Glomerular visceral epithelial cell (primary cell): ENCODE measurements around the gene C22orf23.

Experiments used
- DNase-seq: peaks from one replicate; pipeline ENCODE4 v3.0.0-alpha.2; 2016; ENCODE audit errors: extremely low spot score

Gene C22orf23

DNA sequence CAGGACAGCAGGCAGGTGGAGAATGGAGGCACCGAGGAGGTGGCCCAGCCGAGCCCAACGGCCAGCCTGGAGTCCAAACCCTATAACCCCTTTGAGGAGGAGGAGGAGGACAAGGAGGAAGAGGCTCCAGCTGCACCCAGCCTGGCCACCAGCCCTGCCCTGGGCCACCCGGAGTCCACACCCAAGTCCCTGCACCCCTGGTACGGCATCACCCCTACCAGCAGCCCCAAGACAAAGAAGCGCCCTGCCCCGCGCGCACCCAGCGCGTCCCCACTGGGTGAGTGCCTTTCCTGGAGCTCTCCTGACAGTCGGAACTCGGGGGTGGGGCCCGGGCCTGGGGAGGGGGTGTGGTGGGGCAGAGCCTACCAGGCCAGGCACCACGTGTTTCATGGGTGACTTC lies 27.6 kb downstream of the C22orf23 start:
- no peak for DNase-seq

DNA sequence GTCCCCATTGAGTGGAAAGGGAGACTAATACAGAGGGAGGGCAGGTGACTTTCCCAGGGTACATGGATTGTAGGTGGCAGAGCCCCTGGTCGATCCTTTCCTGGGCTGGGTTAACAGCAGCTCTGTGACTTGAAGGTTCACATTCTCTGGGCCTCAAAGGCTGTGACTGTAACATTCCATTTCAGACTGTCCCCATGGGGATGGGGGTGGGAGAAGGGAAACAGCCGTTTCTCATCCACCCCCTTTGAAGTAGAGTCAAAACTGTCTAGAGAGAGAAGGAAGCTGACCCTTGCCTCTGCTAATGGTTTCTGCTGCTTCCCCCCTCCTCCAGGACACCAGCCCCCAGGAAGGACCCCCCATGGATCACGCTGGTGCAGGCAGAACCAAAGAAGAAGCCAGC lies 28.1 kb downstream of the C22orf23 start:
- DNase-seq = no peak

DNA sequence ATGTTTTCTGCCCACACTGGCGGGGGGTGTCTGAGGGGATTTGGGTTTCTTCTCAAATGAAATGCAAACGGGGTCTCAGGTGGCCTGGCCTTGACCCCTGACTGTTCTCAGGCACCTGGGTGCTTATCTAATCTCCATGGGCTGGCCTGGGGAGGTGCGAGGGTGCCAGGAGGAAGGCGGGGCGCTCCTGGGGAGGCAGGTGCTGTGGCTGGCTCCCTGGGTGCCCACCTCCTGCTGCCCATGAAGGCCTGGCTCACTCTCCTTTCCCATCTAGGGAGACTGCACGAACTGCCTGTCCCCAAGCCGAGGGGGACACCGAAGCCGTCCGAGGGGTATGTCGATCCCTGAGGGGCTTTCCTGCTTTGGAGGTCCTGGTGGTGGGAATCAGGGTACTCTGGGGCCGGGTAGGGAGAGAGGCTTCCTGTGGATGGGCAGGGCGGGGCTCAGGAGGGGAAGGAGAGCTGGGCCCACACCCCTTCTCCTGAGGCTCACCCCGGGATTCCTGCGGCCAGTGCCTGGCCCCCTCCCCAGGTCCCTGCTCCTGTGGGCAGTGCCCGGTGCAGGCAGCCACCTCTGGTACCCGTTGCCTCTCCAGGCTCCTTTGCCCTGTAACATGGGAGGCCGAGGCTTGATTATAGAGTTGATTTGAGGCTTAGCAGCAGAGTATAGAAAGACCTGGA lies 28.9 kb downstream of the C22orf23 start:
- no peak for DNase-seq

DNA sequence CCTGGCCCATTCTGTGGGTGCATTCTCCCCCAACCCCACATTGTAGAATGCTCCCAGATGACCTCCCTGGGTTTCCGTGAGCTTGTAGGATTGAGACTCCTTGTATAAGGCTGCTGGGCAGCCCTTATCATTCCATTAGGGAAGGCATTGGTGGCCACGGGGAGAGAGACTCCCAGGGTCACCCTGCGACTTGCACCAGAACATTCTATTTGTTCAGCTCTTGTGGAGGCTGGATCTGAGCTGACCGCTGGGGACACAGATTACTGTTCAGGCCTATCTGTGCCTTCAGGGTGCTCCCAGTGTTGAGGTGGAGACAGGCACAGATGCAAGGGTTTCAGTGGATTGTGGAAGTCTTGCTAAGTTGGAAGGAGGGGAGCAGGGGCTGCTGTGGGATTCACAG lies 29.5 kb downstream of the C22orf23 start:
- DNase-seq = no peak

DNA sequence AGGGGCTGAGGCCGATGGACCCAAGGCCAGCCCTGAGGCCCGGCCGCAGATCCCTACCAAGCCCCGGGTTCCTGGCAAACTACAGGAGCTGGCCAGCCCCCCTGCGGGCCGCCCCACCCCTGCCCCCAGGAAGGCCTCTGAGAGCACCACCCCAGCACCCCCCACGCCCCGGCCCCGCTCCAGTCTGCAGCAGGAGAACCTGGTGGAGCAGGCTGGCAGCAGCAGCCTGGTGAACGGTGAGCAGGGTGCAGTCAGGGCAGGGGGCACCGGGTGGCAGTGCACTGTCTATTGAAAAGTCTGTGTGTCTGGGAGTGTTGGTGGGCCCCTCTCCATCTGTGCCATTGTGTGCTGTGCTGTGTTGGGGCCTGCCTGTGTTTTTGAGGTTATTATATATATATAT lies 31.2 kb downstream of the C22orf23 start:
- no peak for DNase-seq

DNA sequence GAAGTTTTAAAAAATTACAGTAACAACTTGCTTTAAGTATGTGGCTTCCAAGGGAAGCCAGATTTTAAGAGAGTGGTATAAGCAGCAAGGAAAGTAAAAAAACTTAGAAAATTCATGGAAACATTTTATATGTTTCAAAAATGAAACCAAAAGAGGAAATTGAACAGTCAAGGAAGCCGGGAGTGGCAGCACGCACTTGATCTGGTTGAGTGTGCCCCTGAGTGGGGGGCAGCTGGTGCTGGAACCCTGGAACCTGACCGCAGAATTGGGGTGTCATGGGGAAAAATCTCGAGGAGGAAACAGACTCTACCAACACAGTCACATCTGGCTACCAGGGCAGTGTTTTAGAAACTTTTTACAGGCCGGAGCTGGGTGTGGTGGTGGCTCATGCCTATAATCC lies 33.3 kb downstream of the C22orf23 start:
- DNase-seq = no peak

DNA sequence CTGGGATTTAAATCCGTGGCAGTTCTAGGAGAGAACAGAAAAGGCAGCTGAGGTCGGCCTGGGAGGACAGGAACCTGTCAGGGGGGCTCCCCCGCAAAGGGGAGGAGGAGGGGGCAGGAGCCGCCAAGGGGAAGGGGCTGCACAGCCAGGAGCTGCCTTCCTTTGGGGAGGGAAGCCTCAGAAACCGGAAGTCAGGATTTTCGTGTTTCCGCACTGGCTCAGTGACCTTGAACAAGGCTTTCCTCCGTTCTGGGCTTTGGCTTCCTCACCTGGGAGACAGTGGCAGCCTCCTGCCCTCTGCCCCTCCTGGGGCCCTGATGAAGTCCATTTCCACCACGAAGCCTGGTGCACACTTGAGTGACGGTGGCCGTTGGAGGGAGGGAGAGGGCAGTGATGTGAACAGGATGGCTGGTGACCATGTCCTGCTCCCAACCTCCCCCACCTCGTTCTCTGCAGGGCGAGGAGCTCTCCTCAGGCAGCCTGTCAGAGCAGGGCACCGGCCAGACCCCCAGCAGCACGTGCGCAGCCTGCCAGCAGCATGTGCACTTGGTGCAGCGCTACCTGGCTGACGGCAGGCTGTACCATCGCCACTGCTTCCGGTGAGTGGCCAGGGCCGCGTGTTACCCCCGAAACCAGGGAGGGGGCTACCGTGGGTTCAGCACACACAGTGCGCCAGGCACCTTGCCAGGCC lies 34.7 kb downstream of the C22orf23 start:
- no peak for DNase-seq

DNA sequence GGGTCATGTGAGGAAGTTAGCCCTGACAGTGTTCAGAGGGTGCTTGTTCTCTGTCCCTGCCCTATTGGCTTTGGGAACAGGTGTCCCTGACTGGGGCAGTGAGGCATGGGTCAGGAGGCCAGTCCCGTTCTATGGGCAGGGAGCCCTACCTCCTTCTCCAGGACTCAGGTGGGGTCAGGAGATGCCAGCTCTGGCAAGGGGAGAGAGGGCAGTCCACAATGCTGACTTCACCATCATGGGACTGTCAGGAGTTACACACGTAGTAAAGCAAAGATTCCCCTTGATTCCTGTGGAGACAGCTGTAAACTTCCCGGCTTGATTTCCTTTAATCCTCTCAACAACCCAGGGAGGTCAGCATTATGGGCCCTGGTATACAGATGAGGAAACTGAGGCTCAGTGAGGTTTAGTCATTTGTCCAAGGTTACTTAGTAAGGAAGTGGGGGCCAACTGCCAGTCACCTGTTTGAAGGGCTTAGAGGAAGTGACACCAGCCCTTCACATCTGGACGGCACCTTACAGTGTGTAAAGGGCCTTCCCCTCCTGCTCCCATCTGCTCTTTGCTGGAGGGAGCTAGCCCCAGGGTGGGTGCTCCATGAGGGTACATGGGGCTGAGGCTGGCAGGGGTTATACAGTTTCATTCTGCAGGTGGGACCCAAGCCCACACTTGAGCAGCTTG lies 35.4 kb downstream of the C22orf23 start:
- no peak for DNase-seq

DNA sequence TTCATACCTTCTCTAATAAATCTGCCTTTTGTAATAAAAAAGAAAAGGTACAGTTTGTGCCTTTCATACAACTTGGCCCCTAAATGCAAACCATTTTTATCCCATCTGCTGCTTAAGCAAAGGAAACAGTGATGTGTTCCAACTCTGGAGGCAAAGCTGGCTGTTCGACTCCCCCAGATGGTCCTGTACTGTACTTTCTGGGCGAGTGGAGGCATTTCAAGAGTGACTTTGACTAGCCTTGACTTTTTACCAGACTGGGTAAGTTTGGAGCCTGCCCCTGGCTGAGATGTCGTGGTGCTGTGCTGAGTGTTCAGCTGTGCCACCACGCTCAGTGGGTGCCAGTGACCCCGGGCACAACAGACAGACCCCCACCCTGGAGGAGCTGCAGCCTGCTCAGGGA lies 37.1 kb downstream of the C22orf23 start:
- no peak for DNase-seq

DNA sequence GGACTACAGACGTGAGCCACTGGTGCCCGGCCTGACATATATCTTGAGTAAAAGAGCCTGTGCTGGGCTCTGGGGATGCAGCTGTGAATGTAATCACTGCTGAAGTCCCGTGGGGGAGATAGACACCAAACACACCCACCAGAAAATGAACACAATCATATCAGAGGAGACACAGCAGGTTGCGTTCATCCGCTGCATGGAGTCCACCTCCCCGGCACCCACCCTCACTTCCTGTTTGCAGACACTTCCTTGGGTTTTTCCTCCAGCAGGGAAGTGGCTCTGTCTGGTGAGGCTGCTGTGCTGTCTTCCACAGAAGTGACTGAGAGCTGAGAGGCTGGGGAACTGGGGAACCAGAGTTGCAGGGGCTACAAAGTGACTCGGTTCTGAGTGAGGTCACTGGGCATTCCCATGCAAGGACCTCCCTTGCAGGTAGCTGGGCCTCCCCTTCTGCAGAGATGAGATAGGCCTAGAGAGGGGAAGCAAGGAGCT lies 40.1 kb downstream of the C22orf23 start:
- DNase-seq = no peak

DNA sequence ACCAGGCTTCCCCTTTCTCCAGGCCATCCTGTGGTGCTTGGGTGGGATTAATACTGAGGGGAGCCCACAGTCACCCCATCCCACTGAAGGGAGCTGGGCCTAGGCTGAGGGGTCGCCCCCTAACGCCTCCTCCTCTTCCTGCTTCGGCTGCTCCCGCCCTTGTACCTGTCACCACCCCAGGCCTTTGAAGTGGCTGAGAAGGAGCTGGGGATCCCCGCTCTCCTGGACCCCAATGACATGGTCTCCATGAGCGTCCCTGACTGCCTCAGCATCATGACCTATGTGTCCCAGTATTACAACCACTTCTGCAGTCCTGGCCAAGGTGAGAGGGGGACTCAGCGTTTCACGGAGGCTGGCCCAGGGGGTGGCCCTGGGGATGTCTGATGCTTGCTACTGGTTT lies 41.2 kb downstream of the C22orf23 start:
- DNase-seq = no peak

DNA sequence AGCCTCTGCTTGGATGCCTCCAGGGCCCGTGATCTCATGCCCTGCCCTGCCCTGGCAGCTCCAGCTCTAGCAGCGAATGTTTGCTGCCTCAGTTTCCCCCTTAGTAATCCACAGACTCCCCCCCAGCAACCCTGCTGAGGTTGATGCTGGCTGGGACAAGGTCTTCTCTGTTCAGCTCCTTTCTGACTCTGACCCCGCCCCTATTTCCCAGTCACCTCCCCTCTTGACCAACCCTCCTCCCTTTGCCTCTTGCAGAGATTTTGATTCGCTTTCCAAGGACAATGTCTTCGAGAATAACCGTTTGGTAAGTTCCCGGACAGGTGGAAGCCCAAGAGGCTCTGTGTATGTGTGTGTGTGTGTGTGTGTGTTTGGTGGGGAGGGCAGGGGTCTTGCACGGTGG lies 41.7 kb downstream of the C22orf23 start:
- no peak for DNase-seq

DNA sequence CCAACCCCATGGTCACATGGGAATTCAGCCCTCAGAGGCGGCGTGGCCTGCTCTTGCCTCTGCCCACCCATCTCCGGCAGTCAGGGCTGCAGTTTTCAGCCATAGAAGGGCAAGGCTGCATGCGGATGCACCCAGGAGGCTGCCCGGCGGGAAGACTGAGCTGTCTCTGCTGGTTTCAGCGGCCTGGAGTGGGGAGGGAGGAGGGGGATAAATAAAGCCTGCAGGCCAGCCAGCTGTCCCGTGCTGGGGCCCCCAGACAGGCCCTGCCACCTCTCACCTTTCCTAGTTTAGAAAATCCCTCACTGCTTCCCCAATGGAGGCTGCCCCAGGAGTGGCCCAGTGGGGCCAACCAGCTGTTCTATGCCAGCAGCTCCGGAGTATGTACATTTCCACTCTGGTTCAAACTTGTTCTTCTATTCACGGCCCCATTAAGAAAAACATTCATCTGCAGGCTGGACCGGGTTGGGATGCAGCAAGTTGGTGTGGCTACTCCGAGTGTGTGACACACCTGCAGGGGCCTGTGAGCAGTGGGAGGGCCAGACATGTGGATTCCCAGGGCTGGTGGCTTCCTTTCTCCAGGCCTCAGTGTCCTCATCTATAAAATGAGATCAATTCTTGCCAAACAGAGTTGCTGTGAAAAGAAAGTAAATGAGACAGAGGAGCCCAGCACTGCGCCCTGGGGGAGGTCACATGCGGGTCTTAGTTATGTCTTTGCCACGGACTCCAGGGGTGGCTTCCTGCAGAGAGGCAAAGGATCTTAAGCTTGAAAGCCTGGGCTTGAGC lies 42.3 kb downstream of the C22orf23 start:
- DNase-seq = no peak

DNA sequence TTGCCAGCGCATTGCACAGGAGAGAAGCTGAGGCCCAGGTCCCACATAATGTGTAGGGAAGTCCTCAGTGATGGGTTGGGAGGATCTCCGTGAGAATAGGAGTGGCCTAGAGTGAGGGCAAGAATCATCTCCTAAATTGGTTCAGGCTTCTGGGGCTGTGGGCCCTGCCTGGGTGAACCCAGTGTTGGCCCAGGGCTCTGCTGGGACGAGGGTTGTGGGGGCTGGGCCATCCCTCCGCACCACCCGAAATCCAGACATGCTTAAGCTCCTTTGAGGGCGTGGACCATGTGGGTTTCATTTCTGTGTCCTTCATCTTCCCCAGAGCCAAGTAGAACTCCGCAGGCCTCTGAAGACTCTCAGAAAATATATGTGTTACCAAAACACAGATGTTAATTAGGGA lies 43.6 kb downstream of the C22orf23 start:
- no peak for DNase-seq

DNA sequence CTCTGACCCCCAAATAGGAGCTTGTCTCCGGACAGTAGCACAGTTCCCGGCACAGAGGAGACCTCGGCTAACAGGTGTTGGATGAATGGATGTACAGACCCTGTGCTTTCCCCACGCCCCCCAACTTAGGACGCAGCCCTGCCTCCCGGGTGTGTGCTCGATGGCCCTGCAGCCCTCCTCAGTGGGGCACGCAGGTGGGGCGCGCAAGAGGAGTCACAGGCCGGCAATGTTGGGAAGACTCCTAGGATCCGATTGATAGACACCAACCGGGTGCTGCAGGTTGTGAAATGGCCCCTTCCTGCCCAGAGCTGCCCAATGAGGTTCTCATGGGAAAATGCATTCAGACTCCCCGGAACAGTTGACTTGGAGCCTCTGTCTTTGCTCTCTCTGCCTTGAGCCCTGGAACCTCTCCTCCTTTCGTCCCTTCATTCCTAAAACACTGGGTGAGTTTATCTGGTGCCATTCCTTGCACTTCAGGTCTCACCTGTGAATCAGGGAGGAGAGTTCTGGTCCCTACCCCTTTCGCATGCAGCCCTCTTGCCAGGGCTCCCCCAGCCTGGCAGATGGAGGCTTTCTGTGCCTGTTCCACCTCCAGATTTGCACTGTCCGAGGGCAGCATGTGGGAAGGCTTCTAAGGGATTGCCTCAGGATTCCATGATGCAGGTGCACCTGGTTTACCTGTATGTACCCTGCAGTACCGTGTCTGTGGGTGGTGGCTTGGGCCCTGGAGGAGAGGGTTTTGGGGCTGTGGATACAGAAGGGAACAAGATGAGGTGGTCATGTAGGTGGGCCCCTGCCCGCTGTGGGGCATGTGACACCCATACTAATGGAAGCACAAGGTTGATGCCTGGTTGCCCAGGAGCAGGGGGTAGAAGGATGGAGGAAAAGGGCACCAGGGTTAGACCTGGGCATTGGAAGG lies 46.1 kb downstream of the C22orf23 start:
- no peak for DNase-seq

DNA sequence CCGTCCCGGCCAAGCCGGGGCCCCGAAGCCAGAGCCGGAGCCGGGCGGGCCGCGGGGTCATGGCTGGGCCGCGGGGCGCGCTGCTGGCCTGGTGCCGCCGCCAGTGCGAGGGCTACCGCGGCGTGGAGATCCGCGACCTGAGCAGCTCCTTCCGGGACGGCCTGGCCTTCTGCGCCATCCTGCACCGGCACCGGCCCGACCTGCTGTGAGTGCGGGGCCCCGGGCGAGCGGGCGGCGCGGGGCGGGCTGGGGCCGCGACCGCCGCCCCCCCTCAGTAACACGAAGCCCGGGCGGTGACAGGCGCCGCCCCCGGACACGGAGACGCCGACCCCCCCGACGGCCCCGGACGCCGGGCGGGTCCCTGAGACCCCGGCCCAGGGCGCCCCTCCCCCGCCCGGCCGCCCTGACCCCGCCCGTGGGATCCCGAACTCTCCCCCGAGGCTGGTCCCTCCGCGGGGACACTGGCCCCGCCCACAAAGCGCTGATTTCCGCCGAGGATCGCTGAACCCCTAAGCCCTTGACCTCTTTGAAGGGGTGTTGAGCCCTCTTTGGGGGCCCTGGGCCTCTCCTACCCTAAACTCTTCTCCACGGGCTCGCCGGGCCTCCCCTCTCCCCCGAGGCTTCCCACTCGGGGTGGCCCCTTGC lies 46.9 kb downstream of the C22orf23 start:
- no peak for DNase-seq

DNA sequence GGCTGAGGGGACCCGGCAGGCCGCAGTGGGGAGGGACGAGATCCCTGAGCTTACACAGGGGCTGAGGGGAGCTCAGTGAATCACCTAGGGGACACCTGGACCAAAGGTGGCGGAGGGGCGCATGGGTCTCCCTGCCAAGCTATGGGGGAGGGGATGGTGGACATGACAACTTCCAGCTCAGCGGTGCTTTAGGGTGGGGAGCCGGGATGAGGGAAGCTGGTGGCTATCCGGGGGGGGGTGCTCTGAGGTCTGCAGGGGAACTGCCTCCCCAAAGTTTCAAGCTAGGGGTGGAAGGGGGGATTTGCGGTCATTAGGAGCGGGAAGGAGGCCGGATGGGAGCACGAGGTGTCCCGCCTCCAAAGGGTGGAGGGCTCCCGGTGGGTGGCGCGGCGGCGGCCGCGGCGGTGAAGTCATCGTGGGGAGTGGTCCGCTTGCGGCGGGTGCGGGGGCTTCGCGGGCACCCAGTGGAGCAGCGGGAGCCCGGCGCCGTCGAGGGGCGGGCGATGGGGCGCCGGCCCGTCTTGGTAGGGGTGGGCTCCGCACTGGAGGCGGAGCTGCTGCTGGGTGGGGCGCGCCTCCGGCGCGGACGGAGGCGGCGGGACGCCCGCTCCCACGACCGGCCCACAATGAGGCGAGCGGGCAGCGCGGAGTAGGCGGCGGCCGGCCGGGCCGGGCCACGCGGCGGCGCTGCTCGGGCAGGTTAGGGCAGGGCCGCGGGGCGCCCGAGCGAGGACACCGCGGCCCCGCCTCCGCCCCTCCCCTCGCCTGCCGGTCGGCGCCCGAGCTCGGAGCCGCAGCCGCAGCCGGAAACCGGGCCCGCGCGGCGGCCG lies 47.7 kb downstream of the C22orf23 start, which contains the start of gene MICALL1:
Gene MICALL1, plus strand, starts transcription at position 764 of the 830 bp plus-strand sequence. CDS start 126 bp downstream, outside the sequence.
- peak; percentile 85 for DNase-seq

DNA sequence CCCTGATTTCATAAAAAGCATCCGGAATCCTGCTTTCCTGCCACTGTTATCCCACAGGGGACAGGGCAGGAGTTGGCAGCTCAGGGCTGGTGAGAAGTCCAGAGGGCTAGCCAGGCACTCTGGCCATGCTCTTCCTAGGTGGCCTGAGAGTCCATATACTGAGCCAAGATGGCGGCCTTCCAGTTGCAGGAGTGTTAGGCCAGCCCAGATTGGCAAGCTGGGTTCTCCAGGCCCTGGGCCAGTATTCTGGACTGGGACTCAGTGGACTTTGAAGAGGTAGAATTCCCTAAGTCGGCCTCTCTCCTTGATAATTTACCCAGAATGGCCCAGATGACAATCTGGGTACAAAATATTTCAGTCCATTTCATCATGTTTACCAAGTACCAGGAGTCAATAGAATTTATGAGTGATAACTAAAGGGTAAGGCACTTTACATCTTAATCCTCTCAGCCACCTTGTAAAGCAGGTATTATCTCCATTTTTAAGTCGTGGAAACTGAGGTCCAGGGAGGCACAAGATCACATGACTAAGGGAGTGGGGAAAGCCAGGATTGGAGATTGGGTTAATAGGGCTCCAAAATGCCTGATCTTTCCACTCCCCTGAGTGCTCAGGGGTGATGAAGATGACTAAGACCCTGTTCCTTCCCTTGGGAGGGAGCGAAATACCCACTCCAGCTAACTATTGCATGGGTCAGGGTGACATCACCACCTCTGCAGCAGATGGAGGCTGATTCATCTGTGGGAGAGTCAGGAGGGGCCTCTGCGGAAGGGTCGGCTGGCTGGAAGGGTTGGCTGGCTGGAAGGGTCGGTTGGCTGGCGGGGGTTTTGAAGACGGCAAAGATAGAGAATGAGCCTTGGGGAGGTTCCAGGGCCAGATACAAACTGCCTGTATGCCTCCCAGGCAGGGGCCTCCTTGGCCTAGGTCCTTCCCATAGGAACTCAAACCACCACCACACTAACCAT lies 48.5 kb downstream of the C22orf23 start:
- peak; percentile 94 for DNase-seq
